Ishikawa (cell line): ENCODE measurements around the gene PTDSS2.

Experiments used
- CEBPB ChIP-seq: IDR thresholded peaks from 2 replicates; pipeline ENCODE4 v1.6.1; 2012
- FOXM1 ChIP-seq: IDR thresholded peaks from 2 replicates; pipeline ENCODE4 v1.6.1; 2012; ENCODE audit warnings: low read depth, borderline replicate concordance
- REST ChIP-seq: IDR thresholded peaks from 2 replicates; pipeline ENCODE4 v1.6.1; 2012; ENCODE audit warnings: low read depth, mild to moderate bottlenecking
- TAF1 ChIP-seq: IDR thresholded peaks from 2 replicates; pipeline ENCODE4 v1.6.1; 2012; ENCODE audit warnings: low read depth, mild to moderate bottlenecking
- YY1 ChIP-seq: IDR thresholded peaks from 2 replicates; pipeline ENCODE4 v1.6.1; 2012; ENCODE audit warnings: low read depth

DNA sequence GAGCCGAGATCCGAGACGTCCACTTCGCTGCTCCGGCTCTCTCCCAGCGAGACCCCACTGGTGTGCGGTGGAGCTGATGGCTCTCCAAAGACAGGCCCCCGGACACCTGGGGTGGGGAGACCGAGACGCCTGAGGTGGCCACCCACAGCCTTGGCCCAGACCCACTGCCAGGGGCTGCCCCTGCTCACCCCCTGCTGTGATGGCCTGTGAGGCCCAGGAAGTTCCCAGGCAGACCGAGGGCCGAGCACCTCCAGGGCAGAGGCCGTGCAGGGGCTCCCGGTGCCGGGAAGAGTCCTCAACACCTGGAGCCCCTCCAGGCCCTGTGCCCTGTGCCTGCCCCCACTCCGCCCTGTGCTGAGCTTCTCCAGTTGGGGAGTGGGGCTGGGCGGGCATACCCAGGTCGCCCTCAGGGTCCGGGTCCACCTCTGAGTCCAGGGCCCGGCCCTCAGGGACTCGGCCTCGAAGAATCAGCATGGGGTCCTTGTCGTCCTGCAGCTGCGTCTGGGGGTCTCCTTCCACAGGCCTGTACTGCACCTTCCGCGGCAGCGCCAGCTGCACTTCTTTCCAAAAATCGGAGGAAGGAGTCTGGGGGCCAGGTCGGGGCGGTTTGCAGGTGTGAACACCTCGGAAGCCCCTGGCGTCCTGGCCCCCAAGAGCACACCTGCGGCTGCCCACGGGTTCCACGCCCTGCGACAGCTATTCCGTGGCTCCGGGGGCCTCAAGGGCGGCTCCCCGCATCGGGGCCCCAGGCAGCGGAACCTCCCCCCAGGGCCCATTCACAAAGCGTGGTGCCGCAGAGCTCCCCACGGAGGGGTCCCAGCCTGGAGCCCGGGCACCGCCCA is 43.9 kb upstream of the PTDSS2 start:
- TF ChIP-seq YY1 (no peak), FOXM1 (no peak), TAF1 (no peak), CEBPB (no peak), REST (no peak)
